Cardiac muscle cell (in vitro differentiated cells and primary cell): Measurements from ENCODE around the gene PTOV1. TPM values are rescaled to one million over a fixed set of nuclear protein-coding genes. Genes with fewer than 3 reads are reported as not detected.

Experiments used
- DNase-seq, 2 donors: peaks; one replicate each; pipeline versions ENCODE4 v3.0.0 to v3.0.0-alpha.2; 2010 to 2017; ENCODE audit warnings: low read depth in 1 of 2, low spot score in 1 of 2
- H3K27ac ChIP-seq: fragments of 200-600 bp; sonication (generic); 2 replicates; pipeline ENCODE4 v1.5.1; 2016
- H3K27me3 ChIP-seq: fragments of 200-600 bp; sonication (generic); 2 replicates; pipeline ENCODE4 v1.6.0; 2016; ENCODE audit warnings: control low read depth
- H3K36me3 ChIP-seq: fragments of 200-600 bp; sonication (generic); 2 replicates; pipeline ENCODE4 v1.5.1; 2016; ENCODE audit warnings: control low read depth
- H3K4me1 ChIP-seq: fragments of 200-600 bp; sonication (generic); 2 replicates; pipeline ENCODE4 v1.8.1; 2017; ENCODE audit warnings: low read depth, mild to moderate bottlenecking, mixed run types
- H3K4me3 ChIP-seq: fragments of 200-600 bp; sonication (generic); 2 replicates; pipeline ENCODE4 v1.5.1; 2016; ENCODE audit warnings: mild to moderate bottlenecking
- H3K9me3 ChIP-seq: fragments of 200-600 bp; sonication (generic); 2 replicates; pipeline ENCODE4 v1.5.1; 2017; ENCODE audit warnings: low read depth, mild to moderate bottlenecking, control low read depth
- polyA plus RNA-seq: library from polyadenylated mRNA; unstranded; fragments of >200 nt; fragmentation: Nextera tagmentation; extraction: Ambion mirVana; gene quantifications from 2 replicates; pipeline ENCODE4 v1.2.1, GENCODE V29; 2016
- total RNA-seq: library from RNA; depleted of rRNA; stranded (reverse); fragments of >200 nt; gene quantifications from 2 replicates; pipeline ENCODE4 v1.2.3, GENCODE V29; 2016
- TF ChIP-seq, protein P1 (sequence below): IDR thresholded peaks from 2 replicates; pipeline ENCODE4 v1.5.1; 2012; ENCODE audit warnings: low read depth, mild to moderate bottlenecking, low read length

Gene PTOV1
- total and polyA plus RNA-seq, 2 experiments from 2014 or later: 290 to 583 TPM

DNA sequence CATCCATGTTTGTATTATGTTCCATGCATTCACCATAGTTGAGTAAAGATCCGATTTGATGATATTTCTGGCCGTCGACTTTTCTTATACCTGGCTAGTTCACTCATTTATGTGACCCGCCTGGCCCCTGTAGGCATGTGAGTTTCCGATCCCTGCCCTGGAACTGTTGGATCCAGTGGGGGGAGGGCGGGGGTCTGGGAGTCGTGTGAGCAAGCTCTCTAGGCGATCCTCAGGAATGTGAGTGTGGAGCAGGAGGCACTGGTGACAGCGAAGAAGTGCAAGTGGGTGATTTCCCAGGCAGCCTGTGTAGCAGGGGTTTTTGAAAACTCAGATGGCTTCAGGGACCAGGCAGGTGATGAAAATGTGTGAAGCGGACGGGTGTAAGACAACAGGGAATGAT is 10.6 kb upstream of the PTOV1 start:
- H3K9me3 ChIP-seq: no peaks in the 10 kb centered on the region
- TF ChIP-seq, protein P1, sequence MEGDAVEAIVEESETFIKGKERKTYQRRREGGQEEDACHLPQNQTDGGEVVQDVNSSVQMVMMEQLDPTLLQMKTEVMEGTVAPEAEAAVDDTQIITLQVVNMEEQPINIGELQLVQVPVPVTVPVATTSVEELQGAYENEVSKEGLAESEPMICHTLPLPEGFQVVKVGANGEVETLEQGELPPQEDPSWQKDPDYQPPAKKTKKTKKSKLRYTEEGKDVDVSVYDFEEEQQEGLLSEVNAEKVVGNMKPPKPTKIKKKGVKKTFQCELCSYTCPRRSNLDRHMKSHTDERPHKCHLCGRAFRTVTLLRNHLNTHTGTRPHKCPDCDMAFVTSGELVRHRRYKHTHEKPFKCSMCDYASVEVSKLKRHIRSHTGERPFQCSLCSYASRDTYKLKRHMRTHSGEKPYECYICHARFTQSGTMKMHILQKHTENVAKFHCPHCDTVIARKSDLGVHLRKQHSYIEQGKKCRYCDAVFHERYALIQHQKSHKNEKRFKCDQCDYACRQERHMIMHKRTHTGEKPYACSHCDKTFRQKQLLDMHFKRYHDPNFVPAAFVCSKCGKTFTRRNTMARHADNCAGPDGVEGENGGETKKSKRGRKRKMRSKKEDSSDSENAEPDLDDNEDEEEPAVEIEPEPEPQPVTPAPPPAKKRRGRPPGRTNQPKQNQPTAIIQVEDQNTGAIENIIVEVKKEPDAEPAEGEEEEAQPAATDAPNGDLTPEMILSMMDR: no peak
- peak overlapping the region; percentile 93 for H3K27ac ChIP-seq
- H3K4me1 ChIP-seq: peaks cover 18% of the 10 kb centered on the region
- no peaks in the 10 kb centered on the region for H3K27me3 ChIP-seq
- peaks cover 6% of the 10 kb centered on the region for H3K36me3 ChIP-seq
- DNase-seq: peak in 1 of 2 donors; percentile 71
- H3K4me3 ChIP-seq: no peak overlapping the region

GRCh38 chr19:49840736-49841249 is 10.2 kb upstream of the PTOV1 start:
- Histone ChIP-seq H3K9me3 (no peaks in the 10 kb centered on the region), H3K27ac (peak overlapping the region; percentile 93), H3K27me3 (no peaks in the 10 kb centered on the region), H3K36me3 (peaks cover 6% of the 10 kb centered on the region), H3K4me1 (peaks cover 18% of the 10 kb centered on the region), H3K4me3 (no peak overlapping the region)
- peak in 1 of 2 donors; percentile 63 for DNase-seq
- TF ChIP-seq, protein P1: no peak

- no peak overlapping the region for H3K4me3 ChIP-seq
- TF ChIP-seq, protein P1: no peak
- H3K36me3 ChIP-seq: peaks cover 6% of the 10 kb centered on the region
- H3K9me3 ChIP-seq: no peaks in the 10 kb centered on the region
- H3K27me3 ChIP-seq: no peaks in the 10 kb centered on the region
- H3K27ac ChIP-seq: no peak overlapping the region
- H3K4me1 ChIP-seq: peaks cover 18% of the 10 kb centered on the region
- no peak for DNase-seq
Measured at GRCh38 chr19:49843265-49843664, 7.7 kb upstream of the PTOV1 start.

GRCh38 chr19:49844138-49845095 is 6.5 kb upstream of the PTOV1 start:
- H3K36me3 ChIP-seq: no peaks in the 10 kb centered on the region
- no peak for DNase-seq

DNA sequence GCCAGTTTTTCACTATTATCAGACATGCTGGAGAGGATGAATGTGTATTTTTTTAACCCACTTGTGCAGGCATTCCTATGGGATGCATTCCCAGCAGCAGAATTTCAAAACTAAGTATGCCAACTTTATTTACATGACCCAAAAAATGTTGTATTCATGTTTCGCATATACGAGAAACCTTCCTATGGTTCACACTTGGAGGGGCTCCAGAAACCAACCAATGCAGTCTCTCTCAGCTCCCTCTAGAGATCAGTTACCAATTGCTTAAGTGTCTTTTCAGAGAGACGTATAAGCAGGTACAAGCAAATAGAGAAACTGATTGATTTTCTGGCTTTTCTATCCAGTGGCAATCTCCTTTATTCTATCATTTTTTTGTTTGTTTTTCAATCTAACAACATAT is 5.5 kb upstream of the PTOV1 start:
- no peaks in the 10 kb centered on the region for H3K9me3 ChIP-seq
- no peak for DNase-seq
- H3K27ac ChIP-seq: no peak overlapping the region
- no peak overlapping the region for H3K4me3 ChIP-seq
- H3K36me3 ChIP-seq: no peaks in the 10 kb centered on the region
- H3K4me1 ChIP-seq: peaks cover 8% of the 10 kb centered on the region
- H3K27me3 ChIP-seq: no peaks in the 10 kb centered on the region
- TF ChIP-seq, protein P1: no peak

More at GRCh38 chr19:49844138-49845095, 6.5 kb upstream of the PTOV1 start:
- H3K27ac ChIP-seq: no peak overlapping the region
- H3K9me3 ChIP-seq: no peaks in the 10 kb centered on the region
- H3K27me3 ChIP-seq: no peaks in the 10 kb centered on the region
- peaks cover 18% of the 10 kb centered on the region for H3K4me1 ChIP-seq
- no peak overlapping the region for H3K4me3 ChIP-seq
- TF ChIP-seq, protein P1: no peak
